GM12801 (cell line): ENCODE results near the gene ZBTB7C.

Source experiments
- CTCF ChIP-seq: IDR thresholded peaks from one replicate; pipeline ENCODE4 v1.5.1; 2011; ENCODE audit warnings: control low read depth; ENCODE audit not compliant: insufficient read length; ENCODE audit errors: extremely low read depth

Gene ZBTB7C

GRCh38 chr18:48127606-48128005 is 281.6 kb downstream of the ZBTB7C start:
- TF ChIP-seq CTCF: no peak

- no peak for TF ChIP-seq CTCF
Measured at GRCh38 chr18:48126240-48126639, 282.9 kb downstream of the ZBTB7C start.

GRCh38 chr18:48125724-48126123 is 283.5 kb downstream of the ZBTB7C start:
- no peak for TF ChIP-seq CTCF

- TF ChIP-seq CTCF: no peak
Measured at GRCh38 chr18:48124857-48125626, 284.1 kb downstream of the ZBTB7C start.

- no peak for TF ChIP-seq CTCF
Measured at GRCh38 chr18:48123941-48124340, 285.2 kb downstream of the ZBTB7C start.

DNA sequence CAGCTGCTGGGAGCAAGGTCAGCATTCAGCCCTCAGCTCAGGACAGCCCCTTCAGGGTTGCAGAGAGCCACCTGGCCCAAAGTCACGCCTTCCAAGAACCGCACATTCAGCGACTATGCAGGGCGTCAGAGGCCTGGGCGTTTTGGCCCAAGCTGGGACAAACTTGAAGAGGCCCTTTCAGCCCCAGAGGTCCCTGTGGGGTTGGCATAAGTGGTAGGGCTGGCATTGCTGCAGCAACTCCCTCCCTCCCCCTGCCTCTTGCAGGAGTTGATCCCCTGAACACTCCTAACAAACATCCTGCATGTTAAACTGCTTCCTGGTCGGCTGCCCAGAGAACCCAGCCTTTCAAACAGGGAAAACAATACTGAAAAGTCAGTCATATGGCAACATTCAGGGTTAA is 285.9 kb downstream of the ZBTB7C start:
- TF ChIP-seq CTCF: no peak

- no peak for TF ChIP-seq CTCF
Measured at GRCh38 chr18:48122816-48123215, 286.4 kb downstream of the ZBTB7C start.
